SK-N-SH (cell line): ENCODE data around the gene TMEM269. TPM values are rescaled to one million over a fixed set of nuclear protein-coding genes. Genes with fewer than 3 reads are reported as not detected.

Experiments used
- CTCF ChIA-PET: fragments of 300-600, 350-600 bp; formaldehyde crosslinking; extraction: SDS; loops from one replicate; lab custom pipeline; 2021; lab: Yijun Ruan, JAX
- POLR2A ChIA-PET: fragments of 350-600 bp; sonication (Branson Sonifier 250); formaldehyde crosslinking; extraction: SDS; loops from one replicate; lab custom pipeline; 2020; ENCODE audit warnings: antibody characterized with exemption, inconsistent platforms; lab: Yijun Ruan, JAX
- DNase-seq: peaks from one replicate; pipeline ENCODE4 v3.0.0; 2012
- H2AFZ ChIP-seq: fragments of 200-600 bp; sonication (generic); 2 replicates; pipeline ENCODE4 v1.8.1; 2016; ENCODE audit warnings: antibody characterized with exemption, mild to moderate bottlenecking, low read depth
- H3F3A ChIP-seq: fragments of 200-600 bp; sonication (generic); replicated peaks from 2 replicates; pipeline ENCODE3; 2016; ENCODE audit warnings: antibody characterized with exemption, mild to moderate bottlenecking; ENCODE audit not compliant: insufficient read depth
- H3K27ac ChIP-seq, 2 experiments: fragments of 200-500 bp in 1 of 2; fragments of 200-600 bp in 1 of 2; sonication (Bioruptor generic) in 1 of 2; sonication (generic), shearing (Covaris generic) in 1 of 2; 2 replicates each; pipeline versions ENCODE4 v1.5.1 to v1.6.1; 2014 to 2016; ENCODE audit warnings: low read depth in 2 of 2, inconsistent platforms in 1 of 2, low read length in 1 of 2, mild to moderate bottlenecking in 1 of 2, mixed read lengths in 1 of 2
- H3K27me3 ChIP-seq: fragments of 200-600 bp; sonication (generic), shearing (Covaris generic); 2 replicates; pipeline ENCODE4 v1.6.1; 2016; ENCODE audit warnings: mixed run types; ENCODE audit not compliant: insufficient read depth
- H3K36me3 ChIP-seq, 2 experiments: fragments of 200-500 bp in 1 of 2; fragments of 200-600 bp in 1 of 2; sonication (Bioruptor generic) in 1 of 2; sonication (generic) in 1 of 2; replicated peaks in 1 of 2; 2 replicates each; pipeline versions ENCODE3 to v1.5.1; 2014 to 2016; ENCODE audit warnings: low read length in 1 of 2, mild to moderate bottlenecking in 1 of 2; ENCODE audit not compliant: insufficient read depth in 2 of 2, control insufficient read depth in 1 of 2
- H3K4me1 ChIP-seq, 2 experiments: fragments of 200-500 bp in 1 of 2; fragments of 200-600 bp in 1 of 2; sonication (Bioruptor generic) in 1 of 2; sonication (generic), shearing (Covaris generic) in 1 of 2; 2 replicates each; pipeline versions ENCODE4 v1.5.1 to v1.6.1; 2014 to 2016; ENCODE audit warnings: low read depth in 1 of 2, low read length in 1 of 2, mixed run types in 1 of 2; ENCODE audit not compliant: insufficient read depth in 2 of 2, control insufficient read depth in 1 of 2
- H3K4me2 ChIP-seq: fragments of 200-600 bp; sonication (generic), shearing (Covaris generic); 2 replicates; pipeline ENCODE4 v1.6.1; 2017; ENCODE audit warnings: mixed run types
- H3K4me3 ChIP-seq, 2 experiments: fragments of 200-500 bp in 1 of 2; fragments of 200-600 bp in 1 of 2; sonication (Bioruptor generic) in 1 of 2; sonication (generic), shearing (Covaris generic) in 1 of 2; 2 replicates each; pipeline versions ENCODE4 v1.5.1 to v1.8.1; 2014 to 2016; ENCODE audit warnings: low read depth in 2 of 2, inconsistent platforms in 1 of 2, low read length in 1 of 2, mild to moderate bottlenecking in 1 of 2, mixed read lengths in 1 of 2, moderate library complexity in 1 of 2
- H3K79me2 ChIP-seq: fragments of 200-600 bp; sonication (generic); 2 replicates; pipeline ENCODE4 v1.8.1; 2017; ENCODE audit warnings: mild to moderate bottlenecking; ENCODE audit not compliant: insufficient read depth
- H3K9ac ChIP-seq: fragments of 200-600 bp; sonication (generic); 2 replicates; pipeline ENCODE4 v1.6.1; 2017; ENCODE audit warnings: mixed run types
- H3K9me2 ChIP-seq: fragments of 200-600 bp; sonication (generic); 2 replicates; pipeline ENCODE4 v1.6.1; 2017; ENCODE audit warnings: mixed run types
- H3K9me3 ChIP-seq: fragments of 200-600 bp; sonication (generic); 2 replicates; pipeline ENCODE4 v1.6.1; 2017; ENCODE audit warnings: mixed run types, mild to moderate bottlenecking, moderate library complexity
- H4K20me1 ChIP-seq: fragments of 200-600 bp; sonication (generic); 2 replicates; pipeline ENCODE4 v1.6.1; 2017; ENCODE audit warnings: mild to moderate bottlenecking, mixed run types; ENCODE audit not compliant: insufficient read depth
- CTCF ChIP-seq: fragments of 200-600 bp; sonication (generic); IDR thresholded peaks from 2 replicates; pipeline ENCODE4 v1.6.1; 2017; ENCODE audit warnings: antibody characterized with exemption, mild to moderate bottlenecking, moderate library complexity
- ELF1 ChIP-seq: IDR thresholded peaks from 2 replicates; pipeline ENCODE4 v1.4.0; 2012
- FOXM1 ChIP-seq: IDR thresholded peaks from 2 replicates; pipeline ENCODE4 v1.4.0; 2012; ENCODE audit warnings: low read depth, mild to moderate bottlenecking
- GABPA ChIP-seq: IDR thresholded peaks from 2 replicates; pipeline ENCODE4 v1.4.0; 2012; ENCODE audit warnings: low read depth, mild to moderate bottlenecking
- JUND ChIP-seq: IDR thresholded peaks from 2 replicates; pipeline ENCODE4 v1.4.0; 2012
- MAX ChIP-seq: IDR thresholded peaks from 2 replicates; pipeline ENCODE4 v1.4.0; 2012; ENCODE audit warnings: low read depth
- MXI1 ChIP-seq: IDR thresholded peaks from 2 replicates; pipeline ENCODE4 v1.6.1; 2012; ENCODE audit warnings: mild to moderate bottlenecking, low read depth, low read length, improper control_type of control experiment
- NRF1 ChIP-seq: IDR thresholded peaks from 2 replicates; pipeline ENCODE4 v1.6.1; 2012; ENCODE audit warnings: low read depth, mild to moderate bottlenecking, low read length
- POLR2AphosphoS5 ChIP-seq: IDR thresholded peaks from 2 replicates; pipeline ENCODE4 v1.6.1; 2012; ENCODE audit warnings: low read depth, low read length
- RAD21 ChIP-seq: IDR thresholded peaks from 2 replicates; pipeline ENCODE4 v1.6.1; 2012; ENCODE audit warnings: mild to moderate bottlenecking, low read length
- RFX5 ChIP-seq: IDR thresholded peaks from 2 replicates; pipeline ENCODE4 v1.6.1; 2012; ENCODE audit warnings: mild to moderate bottlenecking, improper control_type of control experiment, low read length
- RXRA ChIP-seq: IDR thresholded peaks from 2 replicates; pipeline ENCODE4 v1.4.0; 2012; ENCODE audit warnings: low read depth, mild to moderate bottlenecking, borderline replicate concordance
- SIN3A ChIP-seq: IDR thresholded peaks from 2 replicates; pipeline ENCODE4 v1.6.1; 2012; ENCODE audit warnings: low read depth, mild to moderate bottlenecking, low read length, moderate library complexity, borderline replicate concordance
- SMC3 ChIP-seq: IDR thresholded peaks from 2 replicates; pipeline ENCODE4 v1.6.1; 2012; ENCODE audit warnings: low read depth, low read length, improper control_type of control experiment
- TAF1 ChIP-seq: IDR thresholded peaks from 2 replicates; pipeline ENCODE4 v1.6.1; 2012; ENCODE audit warnings: low read depth, mild to moderate bottlenecking, low read length, moderate library complexity, borderline replicate concordance
- YY1 ChIP-seq: IDR thresholded peaks from 2 replicates; pipeline ENCODE4 v1.4.0; 2012; ENCODE audit warnings: low read depth, mild to moderate bottlenecking
- ZBTB33 ChIP-seq: IDR thresholded peaks from 2 replicates; pipeline ENCODE4 v1.4.0; 2012; ENCODE audit warnings: low read depth, borderline replicate concordance
- whole genome bisulfite sequencing: methylation state at CpG from one replicate; pipeline ENCODE4 v1.1.6; 2017; ENCODE audit warnings: low lambda C conversion rate; 5-methylcytosine and 5-hydroxymethylcytosine counted together
- polyA plus RNA-seq, 3 experiments: library from polyadenylated mRNA; depleted of rRNA; stranded (reverse); fragments of >200 nt; gene quantifications; 2 replicates each; pipeline ENCODE4 v1.2.3, GENCODE V29; 2012

The TMEM269 gene
- polyA plus RNA-seq, 1 of the 3 experiments (the other 2 are of a cell fraction), result 0.05 TPM

- Histone ChIP-seq H2AFZ (peak overlapping the region; percentile 68; the same call in 1 of the 2 replicates), H3F3A (peaks cover 14% of the 10 kb centered on the region), H3K9me2 (no peaks in the 10 kb centered on the region), H4K20me1 (peaks cover 15% of the 10 kb centered on the region), H3K9ac (peak overlapping the region; percentile 88), H3K4me1 (peaks cover 4 to 12% of the 10 kb centered on the region in 2 experiments; a peak in 2 of 4 replicates), H3K27me3 (no peaks in the 10 kb centered on the region), H3K9me3 (no peaks in the 10 kb centered on the region), H3K79me2 (peaks cover 89% of the 10 kb centered on the region), H3K4me3 (peak overlapping the region; percentile 77 to 91), H3K36me3 (peaks cover 12 to 19% of the 10 kb centered on the region in 2 experiments), H3K27ac (peak overlapping the region; percentile 73 to 84), H3K4me2 (peak overlapping the region; percentile 87)
- WGBS, result 0% methylated on average over 24 of the region's 44 CpGs
- TF ChIP-seq MAX (peak; percentile 55; the same call in 1 of the 2 replicates), MXI1 (peak; percentile 83), CTCF (peak; percentile 69), SIN3A (0 out of 2 replicates have a peak, but pooled peaks have one; percentile 86), GABPA (0 out of 2 replicates have a peak, but pooled peaks have one; percentile 18), SMC3 (peak; percentile 37; the same call in 1 of the 2 replicates), FOXM1 (no peak), JUND (no peak), RAD21 (peak; percentile 51)
- DNase-seq, result peak; percentile 79
- CTCF ChIA-PET, result interaction anchor here (0.6 to 10.1 kb wide), 25 partner anchors 9 to 591 kb away, joined by 3 to 75 read pairs (median 3); partner anchors contain the start of genes YBX1 and ZNF691
- POLR2A ChIA-PET, result interaction anchor here (0.6 to 2.0 kb wide), 7 partner anchors 18 to 346 kb away, joined by 3 to 11 read pairs (median 4); partner anchors contain the start of genes TMEM269, YBX1 and ZNF691
These were observed 18.7 kb upstream of the TMEM269 start for GRCh38 chr1:42765832-42766740.

- 0% methylated on average over 4 of the region's 82 CpGs for WGBS
- TF ChIP-seq SIN3A, result peak; percentile 45; the same call in 1 of the 2 replicates
- TF ChIP-seq MXI1, result peak; percentile 53
- no peak for TF ChIP-seq ZBTB33
- peak; percentile 92 for TF ChIP-seq POLR2AphosphoS5
- peak; percentile 82; the same call in 1 of the 2 replicates for TF ChIP-seq YY1
- peak; percentile 92 for TF ChIP-seq NRF1
- TF ChIP-seq RFX5, result no peak
- TF ChIP-seq TAF1, result peak; percentile 78
- peak; percentile 43; the same call in 1 of the 2 replicates for TF ChIP-seq ELF1
- peak; percentile 8; the same call in 1 of the 2 replicates for TF ChIP-seq GABPA
- no peak for TF ChIP-seq RXRA
These were observed 17.9 kb upstream of the TMEM269 start, which contains the start of the genes C1orf50 and P3H1 for GRCh38 chr1:42766741-42767509. C1orf50 (plus strand) TSS chr1:42767249; CDS start chr1:42767312, 63 bp downstream. P3H1 (minus strand) TSS chr1:42767028; CDS start chr1:42766971, 57 bp downstream.

More at GRCh38 chr1:42766741-42767509, 17.9 kb upstream of the TMEM269 start, which contains the start of the genes C1orf50 and P3H1:
- peaks cover 15% of the 10 kb centered on the region for H4K20me1 ChIP-seq
- peaks cover 14% of the 10 kb centered on the region for H3F3A ChIP-seq
- peaks cover 4 to 12% of the 10 kb centered on the region in 2 experiments; a peak in 2 of 4 replicates for H3K4me1 ChIP-seq
- H3K4me2 ChIP-seq, result peak within 1 kb of the TSS; percentile 87
- H3K9me2 ChIP-seq, result no peaks in the 10 kb centered on the region
- H3K9ac ChIP-seq, result peak within 1 kb of the TSS; percentile 88
- no peaks in the 10 kb centered on the region for H3K27me3 ChIP-seq
- ChIA-PET POLR2A (interaction anchor here (0.6 to 2.0 kb wide), 7 partner anchors 17 to 347 kb away, joined by 3 to 11 read pairs (median 4); partner anchors contain the start of genes TMEM269 and YBX1), CTCF (interaction anchor here (0.6 to 10.1 kb wide), 16 partner anchors 10 to 465 kb away, joined by 3 to 75 read pairs (median 3); partner anchors contain the start of genes YBX1 and ZNF691)
- H2AFZ ChIP-seq, result peak within 1 kb of the TSS; percentile 68; the same call in 1 of the 2 replicates
- peaks cover 97% of the 10 kb centered on the region for H3K79me2 ChIP-seq
- H3K9me3 ChIP-seq, result no peaks in the 10 kb centered on the region
- peaks cover 5 to 16% of the 10 kb centered on the region in 2 experiments for H3K36me3 ChIP-seq
- peak within 1 kb of the TSS; percentile 75 to 84 for H3K27ac ChIP-seq
- DNase-seq, result peak; percentile 97
- peak within 1 kb of the TSS; percentile 77 to 91 for H3K4me3 ChIP-seq
